MM.1S (cell line): ENCODE results near the gene RNFT2.

Experiments
- DNase-seq: peaks from one replicate; pipeline ENCODE4 v3.0.0-alpha.2; 2015
- H2AFZ ChIP-seq: fragments of 300-600 bp; sonication (generic); 2 replicates; pipeline ENCODE4 v1.6.0; 2016; ENCODE audit warnings: antibody characterized with exemption, low read length
- H3F3A ChIP-seq: fragments of 300-600 bp; sonication (generic); 2 replicates; pipeline ENCODE4 v1.6.1; 2016; ENCODE audit warnings: mild to moderate bottlenecking, antibody characterized with exemption, low read length, moderate library complexity, mixed read lengths; ENCODE audit not compliant: insufficient read depth
- H3K27ac ChIP-seq: fragments of 300-600 bp; sonication (generic); 2 replicates; pipeline ENCODE4 v1.5.1; 2016; ENCODE audit warnings: mild to moderate bottlenecking, low read length
- H3K27me3 ChIP-seq: fragments of 300-600 bp; sonication (generic); replicated peaks from 2 replicates; pipeline ENCODE4 v1.6.0; 2016; ENCODE audit warnings: low read length; ENCODE audit not compliant: insufficient read depth
- H3K36me3 ChIP-seq: fragments of 300-600 bp; sonication (generic); replicated peaks from 2 replicates; pipeline ENCODE4 v1.6.1; 2016; ENCODE audit warnings: mild to moderate bottlenecking, low read length, mixed read lengths; ENCODE audit not compliant: insufficient read depth
- H3K4me1 ChIP-seq: fragments of 300-600 bp; sonication (generic); 2 replicates; pipeline ENCODE4 v1.6.1; 2016; ENCODE audit warnings: low read length, mixed read lengths
- H3K4me2 ChIP-seq: fragments of 300-600 bp; sonication (generic); 2 replicates; pipeline ENCODE4 v1.6.0; 2016; ENCODE audit warnings: low read depth, low read length
- H3K4me3 ChIP-seq: fragments of 300-600 bp; sonication (generic); 2 replicates; pipeline ENCODE4 v1.5.1; 2016; ENCODE audit warnings: low read length, mixed read lengths
- H3K79me2 ChIP-seq: fragments of 300-600 bp; sonication (generic); 2 replicates; pipeline ENCODE4 v1.6.1; 2016; ENCODE audit warnings: mixed run types, low read length, mixed read lengths
- H3K9ac ChIP-seq: fragments of 300-600 bp; sonication (generic); 2 replicates; pipeline ENCODE4 v1.6.1; 2016; ENCODE audit warnings: low read length, mixed read lengths
- H3K9me2 ChIP-seq: fragments of 300-600 bp; sonication (generic); replicated peaks from 2 replicates; pipeline ENCODE4 v1.6.1; 2016; ENCODE audit warnings: mild to moderate bottlenecking, low read length, mixed read lengths; ENCODE audit not compliant: insufficient read depth
- H3K9me3 ChIP-seq: fragments of 300-600 bp; sonication (generic); replicated peaks from 2 replicates; pipeline ENCODE4 v1.6.1; 2016; ENCODE audit warnings: mild to moderate bottlenecking, low read length, mixed read lengths; ENCODE audit not compliant: insufficient read depth
- H4K20me1 ChIP-seq: fragments of 300-600 bp; sonication (generic); 2 replicates; pipeline ENCODE4 v1.6.1; 2016; ENCODE audit warnings: mild to moderate bottlenecking, low read length, moderate library complexity, mixed read lengths; ENCODE audit not compliant: insufficient read depth
- CTCF ChIP-seq: fragments of 300-600 bp; sonication (generic); IDR thresholded peaks from 2 replicates; pipeline ENCODE4 v1.5.1; 2016; ENCODE audit warnings: antibody characterized with exemption, low read length, mixed read lengths
- EZH2 ChIP-seq: fragments of 300-600 bp; sonication (generic); optimal IDR thresholded peaks from 2 replicates; pipeline ENCODE3; 2017; ENCODE audit warnings: low read depth, mild to moderate bottlenecking, antibody characterized with exemption, low read length, mixed read lengths
- EZH2phosphoT487 ChIP-seq: fragments of 300-600 bp; sonication (generic); IDR thresholded peaks from 2 replicates; pipeline ENCODE4 v1.6.1; 2018; ENCODE audit warnings: antibody characterized with exemption, low read length

Gene RNFT2

GRCh38 chr12:116713527-116713926 is 24.6 kb upstream of the RNFT2 start:
- H3K79me2 ChIP-seq = 0 out of 2 replicates have a peak, but pooled peaks cover 5% of the 10 kb centered on the region
- peaks cover 24% of the 10 kb centered on the region for H3K4me1 ChIP-seq
- peaks cover 6% of the 10 kb centered on the region; the same call in 1 of the 2 replicates for H3F3A ChIP-seq
- H3K4me3 ChIP-seq = no peak overlapping the region
- H4K20me1 ChIP-seq = no peaks in the 10 kb centered on the region
- H3K27ac ChIP-seq = no peak overlapping the region
- no peaks in the 10 kb centered on the region for H3K9me2 ChIP-seq
- no peak overlapping the region for H3K9ac ChIP-seq
- no peaks in the 10 kb centered on the region for H3K9me3 ChIP-seq
- H3K36me3 ChIP-seq = no peaks in the 10 kb centered on the region
- no peak overlapping the region for H3K4me2 ChIP-seq
- no peak for TF ChIP-seq EZH2
- no peak for TF ChIP-seq EZH2phosphoT487
- no peak for TF ChIP-seq CTCF
- H3K27me3 ChIP-seq = no peaks in the 10 kb centered on the region
- DNase-seq = no peak
- no peak overlapping the region for H2AFZ ChIP-seq

- Histone ChIP-seq H4K20me1 (no peaks in the 10 kb centered on the region), H3K9ac (no peak overlapping the region), H3K9me2 (no peaks in the 10 kb centered on the region), H2AFZ (no peak overlapping the region), H3K36me3 (no peaks in the 10 kb centered on the region), H3K4me1 (peaks cover 18% of the 10 kb centered on the region), H3K27me3 (no peaks in the 10 kb centered on the region), H3K9me3 (no peaks in the 10 kb centered on the region), H3K4me2 (no peak overlapping the region), H3F3A (peaks cover 6% of the 10 kb centered on the region; the same call in 1 of the 2 replicates), H3K4me3 (no peak overlapping the region), H3K27ac (no peak overlapping the region), H3K79me2 (0 out of 2 replicates have a peak, but pooled peaks cover 5% of the 10 kb centered on the region)
- no peak for DNase-seq
- TF ChIP-seq EZH2 (no peak), EZH2phosphoT487 (no peak), CTCF (no peak)
These were observed 23.9 kb upstream of the RNFT2 start for GRCh38 chr12:116714175-116714574.

GRCh38 chr12:116717466-116718437 is 20.4 kb upstream of the RNFT2 start:
- Histone ChIP-seq H3K4me1 (peaks cover 23% of the 10 kb centered on the region), H3K4me2 (no peak overlapping the region), H3K4me3 (no peak overlapping the region), H3K27ac (no peak overlapping the region), H3K27me3 (no peaks in the 10 kb centered on the region), H4K20me1 (no peaks in the 10 kb centered on the region), H3F3A (peaks cover 12% of the 10 kb centered on the region; the same call in 1 of the 2 replicates), H3K9ac (no peak overlapping the region), H3K9me3 (no peaks in the 10 kb centered on the region), H2AFZ (no peak overlapping the region), H3K9me2 (no peaks in the 10 kb centered on the region), H3K36me3 (no peaks in the 10 kb centered on the region), H3K79me2 (peaks cover 11% of the 10 kb centered on the region; the same call in 1 of the 2 replicates)
- DNase-seq = no peak
- TF ChIP-seq CTCF (no peak), EZH2 (no peak), EZH2phosphoT487 (no peak)
